ENCODE measurements around the gene GP1BA.

DNA sequence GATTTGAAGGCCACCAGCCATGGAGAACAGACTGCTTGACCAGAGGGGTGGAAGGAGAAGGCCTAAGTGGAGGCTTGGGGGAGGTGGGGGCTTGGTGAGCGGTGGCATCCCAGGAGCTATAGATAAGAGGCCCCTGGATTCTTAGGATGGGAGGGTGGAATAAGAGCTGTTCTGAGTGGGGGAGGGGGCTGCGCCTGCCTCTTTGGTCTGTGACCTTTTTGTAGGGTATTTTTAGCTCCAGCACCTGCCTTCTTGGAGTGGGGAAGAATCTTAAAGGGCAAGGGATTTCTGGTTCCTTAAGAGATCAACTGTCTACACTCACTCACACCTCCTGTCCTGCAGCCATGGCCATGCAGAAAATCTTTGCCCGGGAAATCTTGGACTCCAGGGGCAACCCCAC, 19.4 kb downstream of the GP1BA start:
- TF ChIP-seq GTF2F1 (IDR thresholded peaks at IDR 0.05; ENCODE audit: borderline replicate concordance, low read depth, low read length): no peak
- no peak for TF ChIP-seq EZH2 (IDR thresholded peaks at IDR 0.05; ENCODE audit: low read depth, low read length, severe bottlenecking)
- TF ChIP-seq POLR2A (IDR thresholded peaks at IDR 0.05; ENCODE audit: control extremely low read depth in 1 of 2, low read depth in 2 of 2, low read length in 2 of 2): no peak
- TF ChIP-seq, protein P1, sequence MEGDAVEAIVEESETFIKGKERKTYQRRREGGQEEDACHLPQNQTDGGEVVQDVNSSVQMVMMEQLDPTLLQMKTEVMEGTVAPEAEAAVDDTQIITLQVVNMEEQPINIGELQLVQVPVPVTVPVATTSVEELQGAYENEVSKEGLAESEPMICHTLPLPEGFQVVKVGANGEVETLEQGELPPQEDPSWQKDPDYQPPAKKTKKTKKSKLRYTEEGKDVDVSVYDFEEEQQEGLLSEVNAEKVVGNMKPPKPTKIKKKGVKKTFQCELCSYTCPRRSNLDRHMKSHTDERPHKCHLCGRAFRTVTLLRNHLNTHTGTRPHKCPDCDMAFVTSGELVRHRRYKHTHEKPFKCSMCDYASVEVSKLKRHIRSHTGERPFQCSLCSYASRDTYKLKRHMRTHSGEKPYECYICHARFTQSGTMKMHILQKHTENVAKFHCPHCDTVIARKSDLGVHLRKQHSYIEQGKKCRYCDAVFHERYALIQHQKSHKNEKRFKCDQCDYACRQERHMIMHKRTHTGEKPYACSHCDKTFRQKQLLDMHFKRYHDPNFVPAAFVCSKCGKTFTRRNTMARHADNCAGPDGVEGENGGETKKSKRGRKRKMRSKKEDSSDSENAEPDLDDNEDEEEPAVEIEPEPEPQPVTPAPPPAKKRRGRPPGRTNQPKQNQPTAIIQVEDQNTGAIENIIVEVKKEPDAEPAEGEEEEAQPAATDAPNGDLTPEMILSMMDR (IDR thresholded peaks at IDR 0.05; ENCODE audit: control extremely low read depth in 1 of 3, insufficient read depth in 1 of 3, low read depth in 1 of 3, low read length in 3 of 3): no peak
- no peak for TF ChIP-seq POLR2AphosphoS5 (IDR thresholded peaks at IDR 0.05; ENCODE audit: low read depth, low read length)
- no peak for TF ChIP-seq RXRA (IDR thresholded peaks at IDR 0.05; ENCODE audit: insufficient read depth, low read depth, low read length)
- TF ChIP-seq RAD21 (IDR thresholded peaks at IDR 0.05 in 1 of 2, conservative IDR thresholded peaks at IDR 0.05 in 1 of 2; ENCODE audit: low read depth in 2 of 2, low read length in 2 of 2): no peak
- no peak for TF ChIP-seq ZNF274 (IDR thresholded peaks at IDR 0.05; ENCODE audit: borderline replicate concordance, extremely low read depth, low read length)
- TF ChIP-seq, protein P2, sequence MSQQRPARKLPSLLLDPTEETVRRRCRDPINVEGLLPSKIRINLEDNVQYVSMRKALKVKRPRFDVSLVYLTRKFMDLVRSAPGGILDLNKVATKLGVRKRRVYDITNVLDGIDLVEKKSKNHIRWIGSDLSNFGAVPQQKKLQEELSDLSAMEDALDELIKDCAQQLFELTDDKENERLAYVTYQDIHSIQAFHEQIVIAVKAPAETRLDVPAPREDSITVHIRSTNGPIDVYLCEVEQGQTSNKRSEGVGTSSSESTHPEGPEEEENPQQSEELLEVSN (IDR thresholded peaks at IDR 0.05): no peak
